Spinal cord (tissue), 10 donors: ENCODE measurements around the gene EID3. TPM values are rescaled to one million over a fixed set of nuclear protein-coding genes. Genes with fewer than 3 reads are reported as not detected.
A peak's percentile ranks its signal among the peaks of the same experiment; 100 is the strongest.
"Not testable (repeated sequence)": the region's sequence is repeated elsewhere in the genome, so short reads cannot be mapped to it uniquely, and the experiment has no call there.

Experiments
- DNase-seq, 6 donors: peaks; one replicate each; pipeline versions ENCODE4 v3.0.0 to v3.0.0-alpha.2; 2013 to 2015; ENCODE audit warnings: low spot score in 6 of 6, low read depth in 4 of 6
- H3K27ac ChIP-seq: one replicate; pipeline ENCODE4 v1.5.1; 2013; ENCODE audit warnings: low read depth, low read length, control low read depth
- H3K27me3 ChIP-seq: one replicate; pipeline ENCODE4 v1.6.1; 2013; ENCODE audit warnings: low read length; ENCODE audit not compliant: control insufficient read depth, insufficient read depth
- H3K36me3 ChIP-seq: one replicate; pipeline ENCODE4 v1.6.1; 2013; ENCODE audit warnings: low read length; ENCODE audit not compliant: control insufficient read depth, insufficient read depth
- H3K4me1 ChIP-seq: one replicate; pipeline ENCODE4 v1.6.1; 2013; ENCODE audit warnings: low read length; ENCODE audit not compliant: control insufficient read depth, insufficient read depth
- H3K4me3 ChIP-seq: one replicate; pipeline ENCODE4 v1.5.1; 2013; ENCODE audit warnings: low read depth, low read length, control low read depth
- H3K9me3 ChIP-seq: one replicate; pipeline ENCODE4 v1.6.1; 2013; ENCODE audit warnings: low read length; ENCODE audit not compliant: control insufficient read depth, insufficient read depth
- WGBS: methylation state at CpG from one replicate; pipeline ENCODE4 v1.1.5; 2013; ENCODE audit warnings: missing lambda C conversion rate; ENCODE audit not compliant: insufficient coverage; 5-methylcytosine and 5-hydroxymethylcytosine counted together
- polyA plus RNA-seq, 2 donors: library from polyadenylated mRNA; unstranded; fragments of 120-200 nt; gene quantifications; one replicate each; pipeline ENCODE4 v1.2.1, GENCODE V29; 2013; ENCODE audit not compliant: insufficient read length in 2 of 2
- total RNA-seq, 2 donors: library from RNA; depleted of rRNA in 1 of 2; stranded (reverse); fragments of 120-200 nt in 1 of 2; fragments of >200 nt in 1 of 2; gene quantifications; one replicate each; pipeline versions ENCODE4 v1.2.3 to v1.2.4, GENCODE V29; 2013 to 2014
- donor health status: healthy.

EID3 gene
- total and polyA plus RNA-seq, 4 donors = 4.3 to 6.5 (median 5.0) TPM

DNA sequence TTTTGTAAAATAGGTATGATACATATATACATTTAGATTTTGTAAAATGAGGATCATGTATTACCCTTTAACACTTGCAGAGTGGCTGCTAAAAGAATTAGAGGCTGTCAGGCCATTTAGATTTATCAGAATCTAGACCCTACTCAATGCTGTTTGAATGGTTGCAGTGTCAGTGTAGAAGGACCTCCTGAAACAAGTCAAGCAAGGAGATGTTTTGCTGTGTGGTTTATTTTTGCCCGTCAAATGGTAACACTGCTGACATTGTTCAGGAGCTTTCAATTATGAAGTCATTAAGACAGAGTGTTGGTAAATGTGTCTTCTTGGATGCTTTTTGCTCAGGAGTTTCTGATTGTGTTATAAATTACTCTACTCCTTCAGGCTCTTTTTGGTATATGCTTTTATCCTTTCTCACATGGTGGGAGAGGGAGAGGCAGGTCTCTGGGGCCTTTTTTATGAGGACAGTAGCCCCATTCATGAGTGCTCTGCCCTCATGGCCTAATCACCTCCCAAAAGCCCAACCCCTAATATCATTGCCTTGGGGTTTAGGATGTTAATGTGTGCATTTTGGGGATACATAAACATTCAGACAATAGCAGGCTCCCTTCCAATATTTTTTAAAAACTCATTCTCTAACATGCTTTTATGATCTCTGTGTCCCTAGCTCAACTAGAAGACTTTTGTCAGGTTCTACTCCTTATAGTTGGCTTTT lies 16.5 kb downstream of the EID3 start:
- Histone ChIP-seq H3K9me3 (no peaks in the 10 kb centered on the region), H3K36me3 (peaks cover 10% of the 10 kb centered on the region), H3K27ac (no peak overlapping the region), H3K4me3 (no peak overlapping the region), H3K27me3 (no peaks in the 10 kb centered on the region), H3K4me1 (no peaks in the 10 kb centered on the region)
- no peak for DNase-seq
- no CpG with 5 or more reads among the region's 1 CpG for WGBS

DNA sequence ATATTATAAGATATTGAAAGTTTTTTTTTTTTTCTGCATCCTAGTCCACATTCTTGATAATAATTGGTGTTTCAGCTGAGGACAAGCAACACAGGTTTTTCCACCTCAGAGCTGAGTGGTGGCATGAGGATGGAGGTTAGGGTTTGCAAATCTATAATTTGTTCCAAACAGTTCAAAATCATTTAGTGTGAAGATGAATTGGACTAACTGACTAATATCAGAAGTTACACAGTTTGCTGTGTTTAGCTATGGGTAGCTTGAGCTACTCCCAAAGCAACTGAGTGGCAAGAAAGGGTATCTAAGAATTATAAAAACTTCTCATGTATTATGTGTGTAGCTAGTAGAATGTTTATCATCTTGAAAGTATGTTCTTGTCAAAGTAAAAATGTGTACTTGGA lies 17.1 kb downstream of the EID3 start:
- no peaks in the 10 kb centered on the region for H3K27me3 ChIP-seq
- H3K4me3 ChIP-seq = no peak overlapping the region
- H3K36me3 ChIP-seq = peaks cover 14% of the 10 kb centered on the region
- no peak overlapping the region for H3K27ac ChIP-seq
- DNase-seq = no peak
- no peaks in the 10 kb centered on the region for H3K9me3 ChIP-seq
- H3K4me1 ChIP-seq = no peaks in the 10 kb centered on the region

DNA sequence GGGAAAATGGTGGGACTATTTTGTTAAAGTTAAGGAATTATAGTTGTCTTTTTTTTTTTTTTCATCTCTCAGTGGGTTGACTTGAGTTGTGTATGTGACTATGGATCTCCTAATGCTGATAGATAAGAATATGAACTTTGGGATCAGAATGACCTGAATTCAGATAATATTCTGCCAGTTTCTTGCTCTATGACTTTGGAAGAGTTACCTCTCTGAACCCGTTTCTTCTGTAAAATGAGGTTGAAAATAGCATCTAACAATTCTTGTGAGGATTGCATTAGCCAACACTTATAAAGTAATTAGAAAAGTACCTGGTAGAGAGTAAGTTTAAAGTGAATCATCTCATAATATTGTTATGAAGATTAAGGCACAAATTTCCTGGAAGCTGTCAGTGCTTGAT lies 18.4 kb downstream of the EID3 start:
- no peak overlapping the region for H3K27ac ChIP-seq
- H3K36me3 ChIP-seq = peaks cover 22% of the 10 kb centered on the region
- no peaks in the 10 kb centered on the region for H3K9me3 ChIP-seq
- no peaks in the 10 kb centered on the region for H3K27me3 ChIP-seq
- no CpG with 5 or more reads among the region's 1 CpG for WGBS
- no peaks in the 10 kb centered on the region for H3K4me1 ChIP-seq
- H3K4me3 ChIP-seq = no peak overlapping the region
- DNase-seq = no peak

DNA sequence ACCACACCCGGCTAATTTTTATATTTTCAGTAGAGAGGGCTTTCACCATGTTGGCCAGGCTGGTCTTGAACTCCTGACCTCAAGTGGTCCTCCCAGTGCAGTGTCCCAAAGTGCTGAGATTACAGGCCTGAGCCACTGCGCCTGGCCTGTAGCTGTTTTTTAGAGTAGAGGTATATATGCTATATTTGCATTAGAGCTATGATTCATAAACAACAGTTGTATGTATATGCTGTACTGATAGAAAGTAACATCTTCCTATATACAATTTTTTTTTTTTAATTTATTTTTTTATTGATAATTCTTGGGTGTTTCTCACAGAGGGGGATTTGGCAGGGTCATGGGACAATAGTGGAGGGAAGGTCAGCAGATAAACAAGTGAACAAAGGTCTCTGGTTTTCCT lies 19.0 kb downstream of the EID3 start:
- not testable (repeated sequence) for H3K27me3 ChIP-seq, H3K4me3 ChIP-seq, H3K9me3 ChIP-seq, H3K27ac ChIP-seq, H3K4me1 ChIP-seq, DNase-seq
- H3K36me3 ChIP-seq = peaks cover 26% of the 10 kb centered on the region
- 100% methylated on average over 1 of the region's 2 CpGs for WGBS

DNA sequence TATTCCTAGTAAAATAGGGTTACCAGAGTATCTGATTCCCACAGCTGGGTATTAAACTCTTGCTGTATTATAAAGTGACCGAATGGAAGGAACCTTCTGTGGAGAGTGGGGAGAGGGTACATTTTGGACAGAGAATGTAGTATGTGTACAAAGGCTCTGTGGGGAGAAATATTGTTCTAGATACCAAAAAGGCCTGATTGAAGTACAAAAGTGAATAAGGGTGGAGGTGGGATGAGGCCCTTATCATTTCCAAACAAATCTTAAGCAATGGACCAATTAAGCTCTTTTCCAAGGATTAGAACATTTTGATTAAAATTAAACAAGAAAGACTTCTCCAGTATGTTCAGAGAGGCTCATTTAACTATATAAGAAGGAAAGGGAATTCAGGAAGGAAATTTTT lies 20.4 kb downstream of the EID3 start:
- Histone ChIP-seq H3K27me3 (no peaks in the 10 kb centered on the region), H3K9me3 (no peaks in the 10 kb centered on the region), H3K27ac (no peak overlapping the region), H3K4me1 (no peaks in the 10 kb centered on the region), H3K4me3 (no peak overlapping the region), H3K36me3 (peaks cover 31% of the 10 kb centered on the region)
- DNase-seq = no peak
- WGBS = 100% methylated on average over 1 of the region's 1 CpG

DNA sequence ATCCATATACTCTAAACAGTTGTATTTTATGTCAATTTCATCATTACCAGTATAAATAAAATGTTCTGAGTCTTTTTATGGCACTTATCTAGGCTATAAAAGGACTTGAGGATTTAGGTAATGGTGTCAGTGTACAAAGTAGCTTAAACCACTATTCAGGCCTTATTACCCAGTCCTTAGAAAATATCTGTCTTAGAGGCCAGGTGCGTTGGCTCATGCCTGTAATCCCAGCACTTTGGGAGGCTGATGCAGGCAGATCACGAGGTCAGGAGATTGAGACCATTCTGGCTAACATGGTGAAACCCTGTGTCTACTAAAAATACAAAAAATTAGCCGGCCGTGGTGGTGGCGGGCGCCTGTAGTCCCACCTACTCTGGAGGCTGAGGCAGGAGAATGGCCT lies 24.7 kb downstream of the EID3 start:
- not testable (repeated sequence) for H3K27ac ChIP-seq, H3K4me1 ChIP-seq, H3K27me3 ChIP-seq, DNase-seq, H3K4me3 ChIP-seq, H3K9me3 ChIP-seq
- WGBS = 98% methylated on average over 6 of the region's 6 CpGs
- H3K36me3 ChIP-seq = peaks cover 29% of the 10 kb centered on the region

DNA sequence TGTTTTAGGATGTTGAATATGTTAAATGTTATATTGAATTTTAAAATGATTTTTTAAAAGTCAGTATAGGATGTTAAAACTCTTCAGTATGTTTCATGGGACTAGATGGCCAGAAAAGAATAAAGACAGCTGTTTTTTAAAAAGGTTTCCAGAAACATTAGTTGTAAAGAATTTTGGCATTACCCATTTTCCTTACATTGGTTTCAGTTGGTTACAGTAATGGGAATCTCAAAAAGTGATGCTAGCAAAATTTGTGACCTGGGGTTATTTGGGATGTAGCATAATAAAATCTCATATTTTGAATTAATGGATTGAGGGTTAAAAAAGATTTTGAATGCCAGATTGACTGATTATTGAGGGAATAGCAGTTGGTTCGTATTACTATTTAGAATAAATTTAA lies 25.3 kb downstream of the EID3 start:
- no peaks in the 10 kb centered on the region for H3K27me3 ChIP-seq
- no peaks in the 10 kb centered on the region for H3K4me1 ChIP-seq
- no peak overlapping the region for H3K27ac ChIP-seq
- no CpG with 5 or more reads among the region's 1 CpG for WGBS
- no peak overlapping the region for H3K4me3 ChIP-seq
- H3K36me3 ChIP-seq = peaks cover 29% of the 10 kb centered on the region
- DNase-seq = no peak
- H3K9me3 ChIP-seq = no peaks in the 10 kb centered on the region

DNA sequence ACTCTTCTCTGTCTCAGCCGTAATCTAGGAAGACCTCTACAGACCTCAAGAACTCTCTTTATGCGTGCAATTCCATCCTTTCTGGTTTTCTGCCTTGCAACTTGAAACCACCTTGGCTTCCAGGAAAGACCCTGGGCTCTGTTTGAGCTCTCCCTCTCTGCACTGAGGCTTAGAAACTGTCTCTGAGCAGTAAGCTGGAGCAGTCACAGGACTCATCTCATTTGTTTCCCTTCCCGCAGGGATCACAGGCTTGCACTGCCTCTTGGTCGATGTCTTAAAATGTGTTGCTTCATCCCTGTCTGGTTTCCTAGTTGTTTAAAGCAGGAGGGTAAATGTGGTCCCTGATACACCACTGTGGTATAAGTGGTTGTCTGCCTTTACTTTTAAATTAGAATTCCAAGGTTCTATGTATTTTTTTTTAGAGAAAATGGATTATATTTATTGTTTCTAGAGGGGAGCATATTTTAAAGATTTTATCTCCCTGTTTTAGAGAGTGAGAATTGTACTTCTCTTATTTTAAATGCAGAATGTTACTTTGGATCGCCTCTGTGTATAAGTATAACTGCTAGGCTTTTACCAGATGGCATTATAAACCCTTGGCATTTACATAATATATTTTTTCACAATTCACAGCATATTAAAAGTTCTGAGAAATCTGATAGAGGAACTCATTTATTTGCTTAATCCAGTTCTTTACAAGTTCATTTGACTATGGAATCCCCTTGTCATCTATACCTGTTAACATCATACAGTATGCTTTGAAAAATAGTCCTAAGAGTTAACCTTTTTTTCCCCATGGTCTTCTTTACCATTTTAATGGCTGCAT lies 26.4 kb downstream of the EID3 start:
- Histone ChIP-seq H3K4me1 (no peaks in the 10 kb centered on the region), H3K4me3 (no peak overlapping the region), H3K9me3 (no peaks in the 10 kb centered on the region), H3K27me3 (no peaks in the 10 kb centered on the region), H3K36me3 (peaks cover 32% of the 10 kb centered on the region), H3K27ac (no peak overlapping the region)
- WGBS = 83% methylated on average over 2 of the region's 5 CpGs
- DNase-seq = peak in 1 of 6 donors; percentile 15

DNA sequence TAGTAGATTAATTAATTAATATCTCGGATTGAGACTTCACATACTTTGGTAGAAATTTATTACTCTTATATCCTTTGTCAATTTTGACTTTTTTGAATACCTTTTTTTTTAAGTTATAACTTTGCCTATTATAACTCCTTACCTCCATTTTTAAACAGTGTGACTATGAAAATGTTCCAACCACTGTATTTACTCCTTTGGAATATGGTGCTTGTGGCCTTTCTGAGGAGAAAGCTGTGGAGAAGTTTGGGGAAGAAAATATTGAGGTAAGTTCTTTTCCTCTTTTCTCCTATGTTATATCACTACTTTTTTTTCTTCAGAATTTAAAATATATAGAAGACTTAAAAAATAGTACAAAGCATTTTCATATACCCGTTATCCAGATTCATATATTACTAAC lies 27.8 kb downstream of the EID3 start:
- Histone ChIP-seq H3K36me3 (peaks cover 29% of the 10 kb centered on the region), H3K27me3 (no peaks in the 10 kb centered on the region), H3K4me3 (no peak overlapping the region), H3K27ac (no peak overlapping the region), H3K4me1 (no peaks in the 10 kb centered on the region), H3K9me3 (no peaks in the 10 kb centered on the region)
- DNase-seq = no peak
- WGBS = no CpG with 5 or more reads among the region's 2 CpGs

DNA sequence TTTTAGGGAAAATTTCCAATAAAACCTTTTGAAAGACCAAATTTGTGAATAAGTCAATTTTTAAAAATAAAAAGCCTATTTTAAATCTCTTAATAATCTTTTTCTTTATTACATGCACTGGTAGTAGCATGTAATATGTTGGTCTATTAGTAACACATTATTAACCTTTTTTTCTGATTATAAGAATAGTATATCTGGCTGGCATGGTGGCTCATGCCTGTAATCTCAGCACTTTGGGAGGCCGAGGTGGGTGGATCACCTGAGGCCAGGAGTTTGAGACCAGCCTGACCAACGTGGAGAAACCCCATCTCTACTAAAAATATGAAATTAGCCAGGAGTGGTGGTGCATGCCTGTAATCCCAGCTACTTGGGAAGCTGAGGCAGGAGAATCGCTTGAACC lies 28.7 kb downstream of the EID3 start:
- H3K9me3 ChIP-seq, H3K27me3 ChIP-seq, DNase-seq, H3K4me3 ChIP-seq, H3K4me1 ChIP-seq, H3K27ac ChIP-seq: not testable (repeated sequence)
- WGBS = no CpG with 5 or more reads among the region's 3 CpGs
- H3K36me3 ChIP-seq = peaks cover 23% of the 10 kb centered on the region
